MM.1S (cell line): ENCODE measurements around the gene PRKG1.
"Not testable (repeated sequence)": the region's sequence is repeated elsewhere in the genome, so short reads cannot be mapped to it uniquely, and the experiment has no call there.

Experiments
- DNase-seq: peaks from one replicate; pipeline ENCODE4 v3.0.0-alpha.2; 2015
- H2AFZ ChIP-seq: fragments of 300-600 bp; sonication (generic); 2 replicates; pipeline ENCODE4 v1.6.0; 2016; ENCODE audit warnings: antibody characterized with exemption, low read length
- H3F3A ChIP-seq: fragments of 300-600 bp; sonication (generic); 2 replicates; pipeline ENCODE4 v1.6.1; 2016; ENCODE audit warnings: mild to moderate bottlenecking, antibody characterized with exemption, low read length, moderate library complexity, mixed read lengths; ENCODE audit not compliant: insufficient read depth
- H3K27ac ChIP-seq: fragments of 300-600 bp; sonication (generic); 2 replicates; pipeline ENCODE4 v1.5.1; 2016; ENCODE audit warnings: mild to moderate bottlenecking, low read length
- H3K27me3 ChIP-seq: fragments of 300-600 bp; sonication (generic); replicated peaks from 2 replicates; pipeline ENCODE4 v1.6.0; 2016; ENCODE audit warnings: low read length; ENCODE audit not compliant: insufficient read depth
- H3K36me3 ChIP-seq: fragments of 300-600 bp; sonication (generic); replicated peaks from 2 replicates; pipeline ENCODE4 v1.6.1; 2016; ENCODE audit warnings: mild to moderate bottlenecking, low read length, mixed read lengths; ENCODE audit not compliant: insufficient read depth
- H3K4me1 ChIP-seq: fragments of 300-600 bp; sonication (generic); 2 replicates; pipeline ENCODE4 v1.6.1; 2016; ENCODE audit warnings: low read length, mixed read lengths
- H3K4me2 ChIP-seq: fragments of 300-600 bp; sonication (generic); 2 replicates; pipeline ENCODE4 v1.6.0; 2016; ENCODE audit warnings: low read depth, low read length
- H3K4me3 ChIP-seq: fragments of 300-600 bp; sonication (generic); 2 replicates; pipeline ENCODE4 v1.5.1; 2016; ENCODE audit warnings: low read length, mixed read lengths
- H3K79me2 ChIP-seq: fragments of 300-600 bp; sonication (generic); 2 replicates; pipeline ENCODE4 v1.6.1; 2016; ENCODE audit warnings: mixed run types, low read length, mixed read lengths
- H3K9ac ChIP-seq: fragments of 300-600 bp; sonication (generic); 2 replicates; pipeline ENCODE4 v1.6.1; 2016; ENCODE audit warnings: low read length, mixed read lengths
- H3K9me2 ChIP-seq: fragments of 300-600 bp; sonication (generic); replicated peaks from 2 replicates; pipeline ENCODE4 v1.6.1; 2016; ENCODE audit warnings: mild to moderate bottlenecking, low read length, mixed read lengths; ENCODE audit not compliant: insufficient read depth
- H3K9me3 ChIP-seq: fragments of 300-600 bp; sonication (generic); replicated peaks from 2 replicates; pipeline ENCODE4 v1.6.1; 2016; ENCODE audit warnings: mild to moderate bottlenecking, low read length, mixed read lengths; ENCODE audit not compliant: insufficient read depth
- H4K20me1 ChIP-seq: fragments of 300-600 bp; sonication (generic); 2 replicates; pipeline ENCODE4 v1.6.1; 2016; ENCODE audit warnings: mild to moderate bottlenecking, low read length, moderate library complexity, mixed read lengths; ENCODE audit not compliant: insufficient read depth
- CTCF ChIP-seq: fragments of 300-600 bp; sonication (generic); IDR thresholded peaks from 2 replicates; pipeline ENCODE4 v1.5.1; 2016; ENCODE audit warnings: antibody characterized with exemption, low read length, mixed read lengths
- EZH2 ChIP-seq: fragments of 300-600 bp; sonication (generic); optimal IDR thresholded peaks from 2 replicates; pipeline ENCODE3; 2017; ENCODE audit warnings: low read depth, mild to moderate bottlenecking, antibody characterized with exemption, low read length, mixed read lengths
- EZH2phosphoT487 ChIP-seq: fragments of 300-600 bp; sonication (generic); IDR thresholded peaks from 2 replicates; pipeline ENCODE4 v1.6.1; 2018; ENCODE audit warnings: antibody characterized with exemption, low read length

The PRKG1 gene

GRCh38 chr10:51386248-51386885 is 312.1 kb downstream of the PRKG1 start:
- Histone ChIP-seq H3K4me1 (no peaks in the 10 kb centered on the region), H3K36me3 (no peaks in the 10 kb centered on the region), H2AFZ (no peak overlapping the region), H3K9me3 (no peaks in the 10 kb centered on the region), H4K20me1 (no peaks in the 10 kb centered on the region), H3K9me2 (no peaks in the 10 kb centered on the region), H3K4me2 (no peak overlapping the region), H3K9ac (no peak overlapping the region), H3K27ac (no peak overlapping the region), H3F3A (no peaks in the 10 kb centered on the region), H3K27me3 (no peaks in the 10 kb centered on the region), H3K79me2 (no peaks in the 10 kb centered on the region), H3K4me3 (no peak overlapping the region)
- no peak for TF ChIP-seq EZH2phosphoT487
- no peak for DNase-seq

- H2AFZ ChIP-seq, result no peak overlapping the region
- H3K9me3 ChIP-seq, result no peaks in the 10 kb centered on the region
- no peak overlapping the region for H3K4me3 ChIP-seq
- no peaks in the 10 kb centered on the region for H3K79me2 ChIP-seq
- TF ChIP-seq CTCF (peak; percentile 88), EZH2phosphoT487 (no peak)
- no peak overlapping the region for H3K27ac ChIP-seq
- no peaks in the 10 kb centered on the region for H3K36me3 ChIP-seq
- no peaks in the 10 kb centered on the region for H3K4me1 ChIP-seq
- H3K4me2 ChIP-seq, result no peak overlapping the region
- no peaks in the 10 kb centered on the region for H3K27me3 ChIP-seq
- peak; percentile 37 for DNase-seq
- no peak overlapping the region for H3K9ac ChIP-seq
- H3F3A ChIP-seq, result no peaks in the 10 kb centered on the region
- no peaks in the 10 kb centered on the region for H4K20me1 ChIP-seq
- H3K9me2 ChIP-seq, result no peaks in the 10 kb centered on the region
These were observed 315.4 kb downstream of the PRKG1 start for GRCh38 chr10:51389415-51390321.

GRCh38 chr10:51393006-51393405 is 318.7 kb downstream of the PRKG1 start:
- H2AFZ ChIP-seq, H3F3A ChIP-seq, H3K4me1 ChIP-seq, H3K79me2 ChIP-seq, H4K20me1 ChIP-seq, H3K9me3 ChIP-seq, H3K4me3 ChIP-seq, H3K36me3 ChIP-seq, H3K27me3 ChIP-seq, H3K9ac ChIP-seq, DNase-seq, H3K9me2 ChIP-seq, H3K4me2 ChIP-seq, H3K27ac ChIP-seq: not testable (repeated sequence)

GRCh38 chr10:51394039-51394438 is 319.8 kb downstream of the PRKG1 start:
- H4K20me1 ChIP-seq, result no peaks in the 10 kb centered on the region
- H3K4me1 ChIP-seq, result no peaks in the 10 kb centered on the region
- no peak for DNase-seq
- no peak overlapping the region for H3K27ac ChIP-seq
- H3K4me3 ChIP-seq, result no peak overlapping the region
- no peak overlapping the region for H2AFZ ChIP-seq
- H3F3A ChIP-seq, result no peaks in the 10 kb centered on the region
- no peaks in the 10 kb centered on the region for H3K9me2 ChIP-seq
- no peak overlapping the region for H3K9ac ChIP-seq
- TF ChIP-seq CTCF (no peak), EZH2phosphoT487 (no peak), EZH2 (no peak)
- H3K4me2 ChIP-seq, result no peak overlapping the region
- H3K36me3 ChIP-seq, result no peaks in the 10 kb centered on the region
- no peaks in the 10 kb centered on the region for H3K9me3 ChIP-seq
- no peaks in the 10 kb centered on the region for H3K79me2 ChIP-seq
- no peaks in the 10 kb centered on the region for H3K27me3 ChIP-seq
